ENCODE measurements around the gene C19orf33.
A peak's percentile ranks its signal among the peaks of the same experiment; 100 is the strongest.

C19orf33 gene

DNA sequence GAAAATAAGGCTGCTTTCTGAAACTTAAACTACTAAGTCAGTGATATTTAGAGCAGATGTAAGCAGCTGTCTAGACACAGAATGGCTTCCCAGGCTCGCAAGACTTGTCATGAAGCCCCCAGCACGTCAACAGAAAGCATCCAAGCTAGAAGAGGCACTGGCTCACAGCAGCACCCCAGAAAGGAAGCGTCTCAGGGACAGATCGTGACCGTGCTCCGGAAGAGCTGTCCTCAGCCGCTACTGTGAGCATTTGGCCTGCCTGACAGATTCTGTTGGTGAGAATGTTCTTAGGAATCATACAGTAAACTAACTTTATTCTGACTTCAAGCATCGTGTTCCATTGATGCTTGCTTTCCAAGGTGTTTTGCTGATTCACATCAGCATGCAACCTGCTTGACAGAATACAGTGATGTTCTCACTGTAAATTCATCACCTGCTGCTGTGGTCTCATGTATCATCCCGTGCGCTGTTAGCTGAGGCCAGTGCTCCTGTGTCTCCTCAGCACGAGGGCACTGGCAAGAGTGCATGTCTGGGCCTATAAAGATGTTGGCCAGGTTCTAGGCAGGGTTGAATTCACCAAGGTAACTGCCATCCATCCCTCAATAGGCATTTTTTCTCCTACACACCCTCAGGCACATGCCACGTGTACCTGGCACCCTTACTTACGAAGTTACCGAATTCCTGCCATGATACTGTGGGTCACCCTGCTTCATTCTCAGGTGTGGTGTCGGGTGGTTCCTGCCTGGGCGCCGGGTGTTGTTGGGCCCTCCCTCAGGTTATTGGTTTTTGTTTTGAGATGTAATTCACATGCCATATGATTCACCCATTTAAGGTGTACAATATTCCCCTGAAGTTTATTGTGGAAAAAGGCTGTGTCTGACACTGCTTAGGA, 23.8 kb upstream of the C19orf33 start:
- no peak for DNase-seq

DNA sequence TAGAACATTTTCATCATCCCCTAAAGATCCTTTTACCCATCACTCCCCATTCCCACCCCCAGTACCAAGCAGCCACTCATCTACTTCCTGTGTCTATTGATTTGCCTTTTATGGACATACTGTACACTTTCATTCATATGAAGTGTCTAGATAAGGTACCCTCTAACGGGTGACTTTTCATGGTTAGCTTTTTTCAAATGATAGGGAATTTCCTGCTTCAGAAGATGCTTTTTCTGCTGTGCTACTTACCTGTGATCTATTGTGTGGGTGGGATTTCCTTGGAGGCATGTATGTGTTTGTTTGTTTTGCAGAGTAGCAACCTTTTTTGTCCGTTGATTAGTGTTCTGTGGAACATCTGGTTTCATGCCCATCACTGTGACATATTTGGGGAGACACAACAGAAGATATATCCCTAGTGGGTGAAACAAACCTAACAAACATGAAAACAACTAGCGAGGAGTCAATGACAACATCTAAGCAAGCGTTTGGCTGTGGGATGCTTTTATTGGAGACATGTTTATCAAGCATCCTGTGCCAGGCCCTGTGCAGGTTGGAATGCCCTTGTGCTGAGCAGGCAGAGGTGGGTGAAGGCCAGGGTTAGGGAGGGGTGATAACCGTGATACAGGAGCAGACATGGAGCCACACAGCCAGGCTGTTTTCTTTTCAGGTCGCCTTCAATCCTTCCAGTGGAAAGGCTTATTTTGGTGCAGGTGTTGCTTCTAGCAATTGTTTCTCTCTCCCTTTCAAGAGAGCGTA, 22.1 kb upstream of the C19orf33 start:
- DNase-seq = no peak

DNA sequence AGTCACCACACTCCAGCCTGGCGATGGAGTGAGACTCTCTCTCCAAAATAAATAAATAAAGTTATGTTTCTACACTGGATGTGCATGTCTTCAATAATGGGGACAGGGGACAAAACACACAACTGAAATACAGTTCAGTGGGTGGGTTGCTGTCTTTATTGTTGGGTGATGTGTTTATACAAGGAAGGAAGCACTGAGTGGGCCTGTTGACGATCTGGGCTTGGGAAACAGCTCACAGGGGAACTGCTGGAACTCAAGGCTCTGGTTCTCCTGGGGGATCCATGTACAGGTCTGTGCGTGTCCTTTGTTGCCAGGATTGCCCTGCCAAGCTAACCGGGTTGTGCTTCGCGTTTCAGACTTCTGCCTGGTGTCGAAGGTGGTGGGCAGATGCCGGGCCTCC, 20.8 kb upstream of the C19orf33 start:
- DNase-seq = no peak

DNA sequence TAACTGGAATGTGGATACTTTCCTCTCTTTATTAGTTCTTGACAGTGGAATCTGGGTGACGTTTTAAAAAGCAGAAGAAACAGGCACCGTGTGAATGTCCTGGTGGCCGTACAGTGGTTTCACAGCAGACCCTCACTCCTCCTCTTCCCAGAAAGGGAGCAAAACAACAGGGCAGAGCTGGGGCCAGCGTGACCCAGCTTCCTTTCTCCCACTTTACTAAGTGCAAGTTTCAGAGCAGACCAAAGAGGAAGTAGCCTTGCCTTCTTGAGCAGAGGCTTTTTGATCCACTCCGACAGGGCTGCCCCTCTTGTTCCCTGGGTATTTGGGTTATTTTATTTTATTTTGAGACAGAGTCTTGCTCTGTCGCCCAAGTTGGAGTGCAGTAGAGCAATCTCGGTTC, 19.6 kb upstream of the C19orf33 start:
- peak; percentile 73 to 80 for DNase-seq

DNA sequence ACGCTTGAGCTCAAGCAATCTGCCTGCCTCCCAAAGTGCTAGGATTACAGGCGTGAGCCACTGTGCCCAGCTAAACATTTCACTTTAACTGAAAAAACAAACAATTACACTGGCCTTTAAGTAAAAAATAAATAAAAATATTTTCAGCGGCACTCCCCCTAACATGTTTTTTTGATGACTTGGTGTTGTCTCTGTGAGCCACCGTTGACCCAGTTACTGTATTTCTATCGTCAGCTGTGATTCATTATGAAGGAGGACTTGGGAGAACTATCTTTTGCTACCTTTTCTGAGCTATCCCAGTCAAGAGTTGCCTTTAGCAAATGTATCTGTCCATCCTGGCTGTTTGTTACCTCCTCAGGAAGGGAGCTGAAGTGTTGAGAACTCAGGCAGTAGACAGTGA, 18.5 kb upstream of the C19orf33 start:
- DNase-seq = no peak

DNA sequence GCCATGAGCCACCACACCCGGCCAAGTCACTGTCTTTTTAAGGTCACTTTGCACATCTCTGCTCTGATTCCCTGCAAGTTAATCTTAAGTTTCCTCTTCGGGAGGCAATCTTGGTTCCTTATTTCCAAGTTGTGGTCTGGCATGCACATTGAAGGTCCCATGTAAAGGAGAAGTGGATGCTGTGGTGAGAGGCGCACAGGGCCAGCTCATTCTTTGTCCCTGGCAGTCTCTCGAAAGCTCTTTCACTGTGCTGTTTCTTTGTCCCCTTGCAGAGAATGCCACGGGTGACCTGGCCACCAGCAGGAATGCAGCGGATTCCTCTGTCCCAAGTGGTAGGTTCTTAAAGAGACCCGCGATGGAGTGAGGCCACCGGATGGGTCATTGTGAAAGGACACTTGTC, 16.4 kb upstream of the C19orf33 start:
- peak; percentile 85 to 92 for DNase-seq

DNA sequence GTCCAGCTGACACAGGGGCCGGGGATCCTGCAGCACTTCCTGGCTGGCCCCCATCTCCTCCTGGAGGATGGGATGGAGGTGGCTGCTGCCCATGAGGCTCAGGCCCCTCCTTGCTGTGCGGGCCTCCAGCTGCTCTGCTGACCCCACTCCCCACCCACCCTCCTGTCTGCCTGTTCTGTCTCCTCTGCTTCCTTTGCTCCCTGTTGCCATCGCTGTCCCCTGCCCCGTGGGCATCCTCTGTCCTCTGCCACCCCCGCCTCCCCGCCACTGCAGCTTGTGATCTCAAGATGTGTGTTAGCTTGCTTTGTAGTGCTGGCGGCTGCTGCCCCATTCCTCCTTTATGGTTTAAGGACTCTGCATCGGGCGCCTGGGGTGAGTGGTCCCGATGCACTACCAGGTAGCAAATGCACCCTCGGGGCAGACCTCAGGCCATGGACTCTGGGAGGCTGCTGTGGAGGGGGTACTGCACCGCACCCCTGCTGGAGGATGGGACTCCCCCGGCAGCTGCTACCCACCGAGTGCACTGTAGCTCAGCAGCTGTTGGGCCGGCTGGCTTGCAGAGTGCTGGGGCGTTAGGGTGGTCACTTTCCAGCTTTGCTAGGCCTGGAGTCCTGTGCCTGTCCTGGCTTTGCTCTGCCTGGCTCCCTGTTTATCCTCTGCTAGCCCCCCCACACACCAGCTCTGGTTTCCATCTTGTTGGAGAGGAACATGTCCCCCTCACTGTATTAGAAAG, 15.8 kb upstream of the C19orf33 start:
- DNase-seq = no peak

DNA sequence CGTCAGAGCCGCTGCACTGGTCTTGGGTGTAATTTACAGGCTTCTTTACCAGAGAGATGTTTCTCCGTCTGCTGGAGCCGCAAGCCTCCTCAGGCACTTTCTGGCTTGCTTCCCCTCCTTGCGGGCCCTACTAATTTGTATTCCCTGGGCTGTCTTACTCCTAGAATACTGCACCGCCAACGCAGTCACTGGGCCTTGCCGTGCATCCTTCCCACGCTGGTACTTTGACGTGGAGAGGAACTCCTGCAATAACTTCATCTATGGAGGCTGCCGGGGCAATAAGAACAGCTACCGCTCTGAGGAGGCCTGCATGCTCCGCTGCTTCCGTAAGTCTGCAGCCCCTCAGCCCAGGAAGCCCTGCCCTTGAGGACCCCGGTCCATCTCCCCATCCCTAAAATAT, 14.1 kb upstream of the C19orf33 start:
- DNase-seq = no peak

DNA sequence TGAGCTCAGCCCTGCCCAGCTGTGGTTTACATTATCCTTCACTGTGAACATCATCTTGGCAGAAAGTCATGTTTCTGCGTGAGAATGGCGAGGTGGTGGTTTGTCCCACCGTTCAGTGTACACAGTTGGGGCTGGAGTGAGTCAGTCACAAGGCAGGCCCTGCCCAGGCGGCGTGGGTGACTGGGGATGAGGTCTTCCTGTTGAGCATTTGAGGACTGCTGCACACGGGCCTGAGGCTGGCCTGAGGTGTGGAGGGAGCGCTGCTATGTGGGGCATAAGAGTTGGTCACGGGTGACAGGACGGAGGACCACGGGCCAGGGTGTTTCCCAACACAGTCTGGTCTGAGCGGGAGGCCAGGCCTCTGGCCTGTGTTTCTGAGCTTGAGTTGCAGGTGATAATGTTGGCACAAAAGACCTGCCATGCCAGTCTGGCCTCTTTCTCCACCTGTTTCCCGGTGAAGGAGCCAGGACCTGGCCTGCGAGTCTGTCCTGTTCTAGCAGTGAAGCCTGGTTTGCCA, 13.4 kb upstream of the C19orf33 start:
- DNase-seq = no peak

DNA sequence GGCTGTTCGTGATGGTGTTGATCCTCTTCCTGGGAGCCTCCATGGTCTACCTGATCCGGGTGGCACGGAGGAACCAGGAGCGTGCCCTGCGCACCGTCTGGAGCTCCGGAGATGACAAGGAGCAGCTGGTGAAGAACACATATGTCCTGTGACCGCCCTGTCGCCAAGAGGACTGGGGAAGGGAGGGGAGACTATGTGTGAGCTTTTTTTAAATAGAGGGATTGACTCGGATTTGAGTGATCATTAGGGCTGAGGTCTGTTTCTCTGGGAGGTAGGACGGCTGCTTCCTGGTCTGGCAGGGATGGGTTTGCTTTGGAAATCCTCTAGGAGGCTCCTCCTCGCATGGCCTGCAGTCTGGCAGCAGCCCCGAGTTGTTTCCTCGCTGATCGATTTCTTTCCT, 12.2 kb upstream of the C19orf33 start:
- DNase-seq = no peak

DNA sequence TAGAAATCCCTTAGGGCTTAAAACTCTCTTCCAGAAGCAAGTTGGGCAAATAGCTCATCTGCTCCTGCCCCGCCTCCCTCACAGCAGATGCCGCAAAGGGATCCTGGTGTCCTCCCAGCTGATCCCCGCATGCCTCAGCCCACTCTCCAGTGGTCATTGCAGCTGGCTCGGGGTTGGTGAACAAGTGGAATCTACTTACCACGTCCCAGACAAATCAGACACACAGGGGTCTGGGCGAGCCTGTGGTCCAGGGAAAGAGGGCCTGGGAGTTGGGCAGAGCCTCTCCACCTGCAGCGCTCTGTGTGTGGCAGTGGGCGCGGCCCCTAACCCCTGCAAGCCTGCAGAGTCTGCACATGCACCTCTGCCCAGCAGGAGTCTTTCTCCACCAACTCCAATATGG, 10.8 kb upstream of the C19orf33 start:
- DNase-seq = no peak

DNA sequence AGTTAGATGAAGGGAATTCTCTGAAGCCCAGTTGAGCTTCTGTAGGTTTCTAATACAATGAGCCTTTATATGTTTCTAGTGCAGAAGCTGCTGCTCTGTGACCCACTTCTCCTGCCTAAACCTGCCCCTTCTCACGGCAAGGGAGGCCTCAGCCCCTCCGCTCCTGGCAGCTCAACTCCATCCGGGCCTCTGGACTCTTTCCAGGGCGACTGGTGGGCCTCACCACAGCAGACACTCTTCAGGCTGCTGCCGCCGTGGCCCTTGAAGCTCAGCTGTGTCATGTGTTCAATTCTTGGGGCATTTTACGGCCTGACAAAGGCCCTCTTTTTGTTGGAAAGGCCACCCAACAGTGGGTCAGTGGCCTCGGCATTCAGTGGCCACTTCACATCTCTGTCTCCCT, 10.0 kb upstream of the C19orf33 start:
- no peak for DNase-seq

DNA sequence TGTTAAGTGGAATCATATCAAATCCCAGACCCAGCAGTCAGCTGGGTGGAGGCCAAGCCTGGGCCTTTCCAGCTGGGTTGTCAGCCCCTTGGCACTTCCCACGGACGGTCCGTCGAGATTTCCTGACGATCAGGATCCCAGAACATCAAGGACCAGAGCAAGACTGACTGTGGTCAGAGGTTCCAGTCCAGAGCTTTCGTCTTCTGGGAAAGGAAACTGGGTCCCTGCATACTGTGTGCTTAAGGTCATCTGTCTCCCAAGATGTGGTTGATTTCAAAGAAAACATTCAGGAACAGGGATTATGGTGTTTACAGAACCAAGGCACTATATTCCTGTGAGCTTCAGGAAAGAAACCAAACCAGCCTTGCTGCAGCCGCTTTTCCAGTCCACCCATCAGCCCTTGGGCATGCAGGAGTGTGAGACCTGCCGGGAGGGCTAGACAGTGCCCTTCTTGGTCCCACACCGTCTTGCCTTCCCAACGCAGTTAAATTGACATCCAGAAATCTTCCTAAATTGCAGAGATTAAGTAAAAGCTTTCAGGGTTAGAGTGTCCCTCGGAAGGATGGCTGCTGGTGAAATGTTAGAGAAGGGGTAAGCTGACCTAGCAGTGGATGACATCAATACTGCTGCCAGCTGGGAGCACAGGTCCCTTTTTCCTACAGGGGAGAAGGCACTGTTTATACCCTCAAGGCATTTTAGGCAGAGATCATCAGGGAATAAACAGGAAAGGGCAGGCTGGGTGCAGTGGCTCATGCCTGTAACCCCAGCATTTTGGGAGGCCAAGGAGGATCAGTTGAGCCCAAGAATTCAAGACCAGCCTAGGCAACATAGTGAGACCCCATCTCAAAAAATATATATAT, 5.0 kb upstream of the C19orf33 start:
- DNase-seq = no peak

DNA sequence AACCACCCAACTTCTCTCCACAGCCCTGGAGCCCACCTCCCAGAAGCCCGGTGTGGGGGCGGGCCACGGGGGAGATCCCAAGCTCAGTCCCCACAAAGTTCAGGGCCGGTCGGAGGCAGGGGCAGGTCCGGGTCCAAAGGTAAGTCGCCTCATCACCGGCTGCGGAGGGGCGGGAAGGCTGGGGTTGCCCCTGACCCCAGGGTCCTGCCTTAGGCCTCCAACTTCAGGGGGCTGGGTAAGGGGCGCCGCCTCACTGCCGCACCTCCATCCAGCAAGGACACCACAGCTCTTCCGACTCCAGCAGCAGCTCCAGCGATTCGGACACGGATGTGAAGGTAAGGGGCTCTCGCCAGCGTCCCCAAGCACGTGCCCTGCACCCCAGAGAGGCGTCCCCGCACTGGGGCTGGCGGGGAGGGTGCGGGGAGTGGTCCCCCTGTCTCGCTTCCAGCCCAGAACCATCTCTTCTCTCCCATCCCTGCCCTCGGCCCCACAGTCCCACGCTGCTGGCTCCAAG, 358 bp downstream of the C19orf33 start:
- DNase-seq = no peak

DNA sequence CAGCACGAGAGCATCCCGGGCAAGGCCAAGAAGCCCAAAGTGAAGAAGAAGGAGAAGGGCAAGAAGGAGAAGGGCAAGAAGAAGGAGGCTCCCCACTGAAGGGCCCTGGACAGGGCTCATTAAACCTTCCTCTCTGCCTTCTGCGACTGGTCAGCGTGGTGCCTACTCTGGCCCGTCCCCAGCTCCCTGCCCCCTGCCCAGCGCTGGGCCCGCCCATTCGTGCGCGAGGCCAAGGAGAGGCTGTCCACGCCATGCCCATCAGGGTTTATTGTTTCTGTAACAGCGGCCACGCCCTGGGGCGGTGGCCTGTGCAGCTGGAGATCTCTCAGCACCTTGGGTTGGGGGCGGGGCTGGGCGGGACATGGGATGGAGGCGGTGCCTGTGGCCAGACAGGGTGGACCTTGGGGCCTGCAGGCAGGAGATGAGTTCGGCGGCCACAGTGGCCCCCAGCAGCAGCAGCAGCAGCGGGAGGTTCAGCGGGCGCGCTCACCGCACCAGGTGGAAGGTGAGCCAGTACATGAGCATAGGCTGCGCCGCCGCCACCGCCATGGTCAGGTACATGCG, 897 bp downstream of the C19orf33 start:
- DNase-seq = no peak

DNA sequence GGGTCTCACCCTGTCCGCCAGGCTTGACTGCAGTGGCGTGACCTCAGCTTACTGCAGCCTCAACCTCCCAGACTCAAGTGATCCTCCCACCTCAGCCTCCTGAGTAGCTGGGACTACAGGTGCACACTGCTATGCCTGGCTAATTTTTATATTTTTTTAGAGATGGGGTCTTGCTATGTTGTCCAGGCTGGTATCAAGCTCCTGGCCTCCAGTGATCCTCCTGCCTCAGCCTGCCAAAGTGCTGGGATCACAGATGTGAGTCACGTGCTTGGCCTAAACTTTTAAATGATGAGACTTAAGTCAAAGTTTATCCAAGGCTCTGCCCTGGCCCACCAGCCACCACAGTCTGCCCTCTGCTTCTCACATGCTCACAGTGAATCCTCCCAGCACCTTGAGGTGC, 2.2 kb downstream of the C19orf33 start:
- DNase-seq = no peak

DNA sequence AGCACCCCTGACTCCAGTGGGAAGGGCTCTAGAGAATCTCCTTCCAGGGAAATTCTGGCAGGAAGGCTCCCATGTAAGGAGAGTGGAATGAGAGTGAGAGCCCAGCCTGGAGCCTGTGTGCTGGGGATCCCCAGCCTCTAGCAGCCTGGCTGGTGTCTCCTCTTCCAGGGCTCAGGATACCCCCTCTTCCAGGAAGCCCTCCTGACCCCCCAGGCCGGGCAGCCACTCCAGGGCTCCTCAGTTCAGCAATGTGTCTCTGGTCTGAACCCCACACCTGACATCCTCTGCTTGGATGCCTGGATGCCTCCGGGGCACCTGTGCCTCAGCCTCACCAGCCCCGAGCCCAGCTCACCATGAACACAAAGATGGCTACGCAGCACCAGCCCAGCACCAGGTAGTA, 3.0 kb downstream of the C19orf33 start:
- no peak for DNase-seq

DNA sequence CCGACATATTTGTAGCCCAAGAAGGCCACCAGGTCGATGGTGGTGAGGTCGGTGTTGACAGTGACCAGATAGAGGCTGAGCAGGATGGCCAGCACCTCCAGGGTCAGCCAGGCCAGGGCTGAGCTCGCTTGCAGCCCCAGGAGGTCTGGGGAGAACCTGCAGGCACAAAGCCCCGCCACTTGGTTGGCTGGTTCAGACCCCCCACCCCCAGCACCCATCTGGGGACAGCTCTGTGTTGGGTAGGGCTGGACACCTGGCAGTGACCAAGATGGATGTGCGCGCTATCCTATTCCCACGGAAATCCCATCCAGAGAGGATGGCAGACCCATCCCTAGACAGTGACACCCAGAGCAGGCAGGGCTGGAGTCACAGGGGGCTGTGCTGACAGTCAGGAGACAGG, 3.5 kb downstream of the C19orf33 start:
- no peak for DNase-seq

DNA sequence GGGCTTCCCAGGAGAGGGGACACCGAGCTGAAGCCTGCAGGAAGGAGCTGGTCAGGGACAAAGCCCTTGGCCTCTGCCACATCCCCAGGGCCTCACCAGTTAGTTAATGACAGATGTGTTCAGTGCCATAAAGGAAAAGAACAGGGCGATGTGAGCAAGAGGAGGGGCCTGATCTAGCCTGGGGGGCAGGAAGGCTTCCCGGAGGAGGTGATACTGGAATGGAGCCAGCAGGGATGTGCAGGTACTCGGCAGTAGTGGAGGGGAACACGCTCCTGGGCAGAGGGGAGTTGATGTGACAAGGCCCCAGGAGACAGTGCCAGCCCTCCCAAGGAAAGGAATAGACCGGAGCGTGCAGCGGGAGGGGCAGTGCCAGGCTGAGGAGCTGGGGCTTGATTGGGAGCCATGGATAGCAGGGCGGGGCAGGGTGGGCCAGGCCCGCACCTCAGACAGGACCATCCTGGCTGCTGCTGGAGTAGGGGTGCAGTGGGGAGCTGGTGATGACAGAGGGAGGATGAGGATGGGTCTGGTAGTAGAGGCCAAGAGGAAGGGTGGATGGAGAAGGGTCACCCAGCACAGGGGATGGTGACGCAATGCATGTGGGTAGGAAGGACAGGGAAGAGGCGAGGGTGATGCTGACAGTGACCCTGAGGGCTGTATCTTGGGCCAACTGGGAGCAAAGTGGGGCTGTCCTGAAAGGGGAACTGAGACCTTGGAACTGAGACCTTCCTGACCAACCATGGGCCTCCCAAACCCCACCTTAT, 4.1 kb downstream of the C19orf33 start:
- no peak for DNase-seq

DNA sequence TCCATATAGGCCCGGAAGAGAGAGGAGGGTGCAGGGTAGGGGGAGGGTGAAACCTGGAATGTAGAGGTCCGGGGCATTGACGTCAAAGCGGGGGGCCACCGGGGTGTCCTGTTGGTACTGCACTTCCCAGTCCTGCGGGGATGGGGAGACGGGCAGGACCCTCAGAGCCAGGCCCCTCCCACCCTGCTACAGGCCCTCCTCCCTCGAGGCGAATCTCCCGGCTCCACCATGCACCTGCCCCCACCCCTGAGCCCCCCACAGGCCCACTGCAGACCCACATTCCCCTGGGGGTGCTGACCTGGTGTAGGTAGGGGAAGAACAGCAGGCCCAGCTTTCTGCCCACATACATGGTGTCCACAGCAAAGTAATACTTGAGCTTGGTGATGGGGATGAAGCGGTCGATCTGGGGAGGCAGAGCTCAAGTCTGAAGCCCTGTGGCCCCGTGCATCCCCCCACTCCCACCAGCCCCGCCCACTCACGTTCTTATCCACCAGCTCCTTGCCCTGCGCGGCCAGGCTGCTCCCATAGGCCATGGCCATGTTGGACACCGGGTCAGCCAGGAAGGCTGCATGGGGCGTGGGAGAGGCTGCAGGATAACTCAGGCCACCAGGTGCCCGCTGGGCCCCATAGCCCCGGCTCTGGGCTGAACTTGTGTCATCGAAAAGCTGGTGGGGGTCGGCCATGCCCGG, 5.0 kb downstream of the C19orf33 start:
- DNase-seq = no peak
